ENCODE results near the gene FOXL2NB.

The FOXL2NB gene

DNA sequence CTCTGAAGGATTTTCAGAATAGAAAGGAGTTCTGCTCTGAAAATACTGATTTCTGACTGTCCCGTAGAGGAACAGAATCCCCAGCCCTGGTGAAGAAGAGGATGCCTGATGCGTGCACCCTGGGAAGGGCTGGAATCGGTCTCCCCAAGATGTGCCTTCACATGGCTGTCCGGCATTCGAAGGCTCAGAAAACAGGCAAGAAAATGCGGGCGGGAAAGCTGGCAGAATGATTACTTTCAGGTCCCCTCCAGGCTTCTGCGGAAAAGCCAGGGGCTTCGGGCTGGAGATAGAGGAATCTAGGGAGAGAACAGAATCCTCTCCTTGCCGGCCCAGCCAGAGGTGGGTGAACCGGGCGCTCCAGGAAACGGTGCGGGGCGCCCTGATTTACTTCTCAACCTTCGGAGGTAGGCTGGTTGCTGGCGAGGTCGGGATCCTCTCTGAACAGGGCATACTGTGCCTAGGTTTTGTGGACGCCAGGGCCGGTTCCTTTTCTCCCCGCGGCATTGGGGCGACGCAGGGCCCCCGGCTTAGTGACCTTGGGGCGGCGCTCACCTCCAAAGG lies 2.5 kb downstream of the FOXL2NB start:
- Histone ChIP-seq H3K9ac (ENCODE audit: low read depth, low read length) (peak overlapping the region; percentile 51; the same call in 1 of the 2 replicates), H3K36me3 (ENCODE audit: insufficient read depth, low read depth, low read length) (no peaks in the 10 kb centered on the region), H3K4me1 (ENCODE audit: insufficient read depth, low read length) (peaks cover 22% of the 10 kb centered on the region), H3K27me3 (ENCODE audit: insufficient read depth, low read length) (peaks cover 100% of the 10 kb centered on the region), H3K4me3 (ENCODE audit: low read length) (peak overlapping the region; percentile 58; the same call in 1 of the 2 replicates), H3K9me3 (ENCODE audit: insufficient read depth, low read depth, low read length) (no peaks in the 10 kb centered on the region), H3K27ac (ENCODE audit: low read length) (no peak overlapping the region)

DNA sequence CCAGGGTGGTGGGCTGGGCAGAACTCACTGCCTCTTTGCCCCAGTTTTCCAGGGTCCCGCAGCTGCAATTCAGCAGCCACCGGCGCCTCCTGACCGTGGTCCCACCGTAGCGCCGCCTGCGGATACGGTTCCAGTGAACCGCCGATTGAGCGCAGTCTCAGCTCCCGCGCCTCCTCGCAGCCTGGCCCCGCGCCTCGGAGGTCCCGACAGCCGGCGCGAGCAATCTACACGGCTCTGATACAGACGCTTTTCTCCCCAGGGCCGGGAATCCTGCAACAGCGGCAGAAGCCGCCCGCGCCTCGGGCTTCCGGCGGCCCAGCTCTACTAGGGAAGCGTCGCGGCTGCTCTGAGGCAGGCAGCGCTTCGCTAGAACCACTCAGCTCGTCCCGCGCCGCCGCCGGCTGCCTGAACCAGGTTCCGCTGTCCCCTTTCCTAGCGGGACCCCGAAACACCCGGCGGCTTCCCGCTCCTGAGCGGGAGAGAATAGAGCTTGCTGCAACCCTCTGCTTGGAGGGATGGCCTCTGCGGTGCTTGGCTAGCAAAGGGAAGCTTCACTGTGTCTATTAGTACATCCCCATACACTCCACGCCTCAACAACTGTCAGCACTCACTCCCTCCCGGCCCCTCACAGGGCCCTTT lies 3.1 kb downstream of the FOXL2NB start:
- Histone ChIP-seq H3K4me3 (ENCODE audit: low read length) (peak overlapping the region; percentile 58), H3K4me1 (ENCODE audit: insufficient read depth, low read length) (peaks cover 22% of the 10 kb centered on the region), H3K9me3 (ENCODE audit: insufficient read depth, low read depth, low read length) (no peaks in the 10 kb centered on the region), H3K9ac (ENCODE audit: low read depth, low read length) (peak overlapping the region; percentile 40; the same call in 1 of the 2 replicates), H3K27me3 (ENCODE audit: insufficient read depth, low read length) (peaks cover 100% of the 10 kb centered on the region), H3K36me3 (ENCODE audit: insufficient read depth, low read depth, low read length) (no peaks in the 10 kb centered on the region), H3K27ac (ENCODE audit: low read length) (no peak overlapping the region)

DNA sequence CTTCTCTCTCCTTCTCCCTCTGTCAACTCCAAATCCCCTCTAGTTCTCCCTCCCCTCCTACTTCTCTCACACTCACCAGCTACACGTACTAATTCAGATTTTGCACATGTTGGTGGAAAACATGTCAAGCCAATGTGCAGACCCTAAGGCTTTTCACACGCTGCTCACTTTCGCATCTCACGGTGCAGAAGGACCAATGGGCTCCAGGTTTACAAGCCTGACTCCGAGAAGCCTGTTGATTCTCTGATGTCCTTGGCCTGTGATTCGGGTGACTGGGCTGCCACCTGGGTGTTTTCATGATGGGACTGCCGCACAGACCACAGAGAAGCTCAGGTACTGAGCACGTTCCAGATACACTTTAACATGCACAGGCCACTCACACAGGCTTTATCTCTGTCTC lies 3.7 kb downstream of the FOXL2NB start:
- H3K4me3 ChIP-seq (ENCODE audit: low read length) = peak overlapping the region; percentile 58
- H3K27me3 ChIP-seq (ENCODE audit: insufficient read depth, low read length) = peaks cover 100% of the 10 kb centered on the region

DNA sequence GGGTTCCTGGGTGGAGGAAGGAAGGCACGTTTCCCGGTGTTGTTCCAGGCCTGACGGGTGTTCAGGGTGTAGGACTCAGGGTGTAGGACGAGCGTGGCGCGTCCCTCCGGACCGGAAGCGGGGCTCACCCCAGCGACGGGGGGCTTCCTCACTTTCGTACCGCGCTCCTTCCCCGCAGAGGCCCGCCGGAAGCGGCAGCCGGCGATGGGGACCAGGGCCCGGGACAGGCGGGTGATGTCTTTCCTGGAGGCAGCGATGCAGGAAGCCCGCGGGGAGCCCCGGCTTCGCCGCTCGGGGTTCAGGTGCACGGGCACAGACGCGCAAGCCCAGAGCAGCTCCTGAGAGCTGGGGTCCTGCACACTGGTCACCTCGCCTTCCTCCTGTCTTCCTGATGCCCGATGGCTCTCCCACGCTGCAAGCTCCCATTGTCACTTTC lies 13.4 kb downstream of the FOXL2NB start:
- Histone ChIP-seq H3K9me3 (ENCODE audit: insufficient read depth, low read depth, low read length) (peaks cover 10% of the 10 kb centered on the region; the same call in 1 of the 2 replicates), H3K4me1 (ENCODE audit: insufficient read depth, low read length) (no peaks in the 10 kb centered on the region), H3K36me3 (ENCODE audit: insufficient read depth, low read depth, low read length) (no peaks in the 10 kb centered on the region), H3K27me3 (ENCODE audit: insufficient read depth, low read length) (peaks cover 29% of the 10 kb centered on the region), H3K27ac (ENCODE audit: low read length) (no peak overlapping the region), H3K9ac (ENCODE audit: low read depth, low read length) (no peak overlapping the region), H3K4me3 (ENCODE audit: low read length) (no peak overlapping the region)

More for the DNA sequence above, 3.7 kb downstream of the FOXL2NB start:
- H3K9ac ChIP-seq (ENCODE audit: low read depth, low read length) = no peak overlapping the region
- no peaks in the 10 kb centered on the region for H3K9me3 ChIP-seq (ENCODE audit: insufficient read depth, low read depth, low read length)
- H3K36me3 ChIP-seq (ENCODE audit: insufficient read depth, low read depth, low read length) = no peaks in the 10 kb centered on the region
- H3K27ac ChIP-seq (ENCODE audit: low read length) = no peak overlapping the region
- peaks cover 22% of the 10 kb centered on the region for H3K4me1 ChIP-seq (ENCODE audit: insufficient read depth, low read length)

DNA sequence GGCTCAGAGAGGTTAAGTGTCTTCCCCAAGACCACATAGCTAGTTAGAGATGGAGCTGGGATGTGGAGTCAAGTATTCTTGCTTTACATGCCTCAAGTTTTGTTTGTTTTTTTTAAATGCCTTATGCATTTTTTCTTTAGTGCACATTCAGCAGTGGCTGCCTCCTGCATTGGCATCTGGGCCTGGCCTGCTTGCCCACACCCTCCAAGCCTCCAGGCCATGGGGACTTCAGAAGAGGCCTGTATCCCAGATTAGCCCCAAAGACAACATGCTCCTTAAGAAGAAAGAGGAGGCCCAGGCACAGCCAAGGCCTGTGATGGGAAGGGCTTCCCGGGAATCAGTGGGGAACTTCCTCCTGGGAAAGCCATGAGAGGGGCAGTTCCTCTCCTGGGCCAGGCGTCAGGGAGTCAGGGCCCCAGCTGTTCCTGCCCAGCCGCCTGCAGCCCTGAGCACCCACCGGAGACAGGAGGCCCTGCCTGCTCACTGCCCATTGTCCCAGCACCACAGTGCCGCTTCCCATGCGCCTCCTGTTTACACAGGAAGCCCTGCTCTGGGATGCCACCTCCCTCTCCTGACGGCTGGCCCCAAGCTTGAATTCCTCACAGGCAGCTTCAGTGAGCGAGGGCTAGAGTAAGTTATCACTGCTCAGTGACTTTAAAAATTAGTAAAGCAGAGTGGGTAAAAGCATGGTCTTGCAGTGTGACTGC lies 16.0 kb downstream of the FOXL2NB start:
- no peaks in the 10 kb centered on the region for H3K4me1 ChIP-seq (ENCODE audit: insufficient read depth, low read length)
- peaks cover 10% of the 10 kb centered on the region for H3K9me3 ChIP-seq (ENCODE audit: insufficient read depth, low read depth, low read length)
- peaks cover 26% of the 10 kb centered on the region for H3K27me3 ChIP-seq (ENCODE audit: insufficient read depth, low read length)
- H3K27ac ChIP-seq (ENCODE audit: low read length) = no peak overlapping the region
- no peak overlapping the region for H3K4me3 ChIP-seq (ENCODE audit: low read length)
- no peaks in the 10 kb centered on the region for H3K36me3 ChIP-seq (ENCODE audit: insufficient read depth, low read depth, low read length)
- H3K9ac ChIP-seq (ENCODE audit: low read depth, low read length) = no peak overlapping the region

DNA sequence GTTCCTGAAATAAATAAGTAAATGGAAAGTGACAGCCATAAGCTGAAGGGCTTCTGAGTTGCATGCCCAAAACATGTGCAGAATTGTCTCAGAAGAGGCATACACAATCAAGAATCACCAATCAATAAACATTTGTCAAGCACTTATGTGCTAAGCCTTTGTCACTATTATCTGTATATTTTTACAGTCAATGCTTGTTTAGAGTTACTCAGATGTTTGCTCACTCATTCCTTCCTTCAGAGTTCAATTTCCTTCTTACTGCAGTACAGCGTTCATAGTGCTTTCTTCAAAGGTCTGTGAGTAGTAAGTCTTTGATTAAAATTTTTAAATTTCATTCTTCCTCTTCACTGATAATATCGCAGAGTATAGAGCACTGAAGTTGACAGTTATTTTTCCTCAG lies 17.2 kb downstream of the FOXL2NB start:
- Histone ChIP-seq H3K9me3 (ENCODE audit: insufficient read depth, low read depth, low read length) (peaks cover 10% of the 10 kb centered on the region), H3K27ac (ENCODE audit: low read length) (no peak overlapping the region), H3K9ac (ENCODE audit: low read depth, low read length) (no peak overlapping the region), H3K4me1 (ENCODE audit: insufficient read depth, low read length) (no peaks in the 10 kb centered on the region), H3K36me3 (ENCODE audit: insufficient read depth, low read depth, low read length) (no peaks in the 10 kb centered on the region), H3K27me3 (ENCODE audit: insufficient read depth, low read length) (peaks cover 20% of the 10 kb centered on the region), H3K4me3 (ENCODE audit: low read length) (no peak overlapping the region)

DNA sequence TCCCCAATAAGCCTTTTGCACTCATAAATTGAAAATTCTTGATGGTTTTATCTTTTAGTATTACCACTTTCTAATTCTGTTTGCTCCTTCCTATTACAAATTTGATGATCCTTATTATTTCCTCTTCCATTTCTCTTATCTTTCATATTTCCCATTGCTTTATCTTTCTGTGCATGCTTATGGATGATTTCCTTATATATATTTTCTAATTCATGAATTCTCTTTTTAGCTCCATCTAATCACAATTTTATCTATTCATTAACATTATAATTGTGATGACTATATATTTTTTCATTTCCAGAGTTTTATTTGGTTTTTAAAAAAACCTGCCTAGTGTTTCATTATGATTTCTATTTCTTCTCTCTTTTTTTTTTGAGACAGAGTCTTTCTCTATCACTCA lies 17.9 kb downstream of the FOXL2NB start:
- Histone ChIP-seq H3K36me3 (ENCODE audit: insufficient read depth, low read depth, low read length) (no peaks in the 10 kb centered on the region), H3K27me3 (ENCODE audit: insufficient read depth, low read length) (peaks cover 16% of the 10 kb centered on the region), H3K9ac (ENCODE audit: low read depth, low read length) (no peak overlapping the region), H3K4me1 (ENCODE audit: insufficient read depth, low read length) (no peaks in the 10 kb centered on the region), H3K4me3 (ENCODE audit: low read length) (no peak overlapping the region), H3K27ac (ENCODE audit: low read length) (no peak overlapping the region), H3K9me3 (ENCODE audit: insufficient read depth, low read depth, low read length) (peaks cover 10% of the 10 kb centered on the region)

DNA sequence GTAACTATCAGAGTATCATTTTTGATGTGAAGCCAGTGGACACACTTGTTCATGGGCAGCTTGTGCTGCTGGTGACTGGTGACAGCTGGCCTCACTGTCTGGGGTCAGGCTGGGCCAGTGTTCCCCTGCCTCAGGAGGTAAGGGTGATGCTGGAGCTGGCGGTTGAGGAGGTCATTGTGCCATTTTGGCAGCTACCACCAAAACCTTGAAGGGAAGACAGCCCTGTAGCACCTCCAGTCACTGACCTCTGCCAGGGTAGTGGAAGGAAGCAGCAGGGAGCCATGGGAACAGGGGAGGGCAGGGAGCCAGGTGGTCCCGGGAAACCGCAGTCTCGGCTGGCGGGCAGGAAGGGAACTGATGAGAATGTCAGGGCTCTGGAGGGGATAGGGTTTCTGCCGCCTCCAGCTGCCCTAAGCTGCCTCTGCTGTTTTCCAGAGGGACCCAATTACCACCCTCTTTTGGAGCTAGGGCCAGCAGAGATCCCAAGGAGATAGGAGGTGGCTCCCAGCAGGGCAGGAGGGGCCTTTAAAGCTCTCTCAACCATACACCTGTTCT lies 24.8 kb downstream of the FOXL2NB start:
- H3K27me3 ChIP-seq (ENCODE audit: insufficient read depth, low read length) = no peaks in the 10 kb centered on the region
- no peak overlapping the region for H3K4me3 ChIP-seq (ENCODE audit: low read length)
- H3K36me3 ChIP-seq (ENCODE audit: insufficient read depth, low read depth, low read length) = no peaks in the 10 kb centered on the region
- no peaks in the 10 kb centered on the region for H3K9me3 ChIP-seq (ENCODE audit: insufficient read depth, low read depth, low read length)
- H3K27ac ChIP-seq (ENCODE audit: low read length) = no peak overlapping the region
- no peaks in the 10 kb centered on the region for H3K4me1 ChIP-seq (ENCODE audit: insufficient read depth, low read length)
- H3K9ac ChIP-seq (ENCODE audit: low read depth, low read length) = no peak overlapping the region

DNA sequence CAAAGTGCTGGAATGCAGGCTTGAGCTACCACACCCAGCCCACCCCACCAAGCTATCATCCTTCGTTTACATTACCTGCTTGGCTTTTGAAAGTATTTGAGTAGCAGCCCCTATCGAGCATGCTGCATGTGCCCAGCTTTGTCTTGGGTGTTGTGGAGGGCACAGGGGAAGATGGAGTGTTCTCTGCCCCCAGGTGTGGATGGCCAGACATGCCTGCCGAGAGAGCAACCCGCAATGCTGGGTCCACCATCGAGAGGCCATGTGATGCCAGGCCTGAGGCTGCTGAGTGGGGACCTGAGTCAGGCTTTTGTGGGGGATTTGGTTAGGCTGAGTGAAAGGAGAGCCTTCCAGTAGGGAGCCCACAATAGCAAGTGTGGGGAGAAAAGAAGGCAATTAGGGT lies 25.9 kb downstream of the FOXL2NB start:
- Histone ChIP-seq H3K36me3 (ENCODE audit: insufficient read depth, low read depth, low read length) (no peaks in the 10 kb centered on the region), H3K4me3 (ENCODE audit: low read length) (no peak overlapping the region), H3K27me3 (ENCODE audit: insufficient read depth, low read length) (no peaks in the 10 kb centered on the region), H3K27ac (ENCODE audit: low read length) (no peak overlapping the region), H3K4me1 (ENCODE audit: insufficient read depth, low read length) (no peaks in the 10 kb centered on the region), H3K9me3 (ENCODE audit: insufficient read depth, low read depth, low read length) (no peaks in the 10 kb centered on the region), H3K9ac (ENCODE audit: low read depth, low read length) (no peak overlapping the region)

DNA sequence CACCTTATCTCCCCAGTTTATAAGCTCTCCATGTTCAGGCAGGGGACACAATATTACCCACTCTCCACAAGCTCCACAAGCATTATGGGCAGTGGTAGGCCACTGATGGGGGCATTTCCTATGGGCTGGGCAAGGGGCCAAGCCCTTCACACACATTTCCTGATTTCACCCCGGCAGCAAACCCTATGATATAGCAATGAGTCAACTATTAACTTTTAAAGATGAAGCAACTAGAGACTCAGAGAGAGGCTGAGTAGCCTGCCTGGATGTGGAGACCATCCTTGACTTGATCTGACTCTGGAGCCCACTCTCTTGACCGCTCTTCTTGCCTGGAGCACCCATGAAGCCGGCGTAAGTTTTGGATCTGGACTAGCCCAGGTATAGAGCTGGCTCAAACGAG lies 27.4 kb downstream of the FOXL2NB start:
- H3K27ac ChIP-seq (ENCODE audit: low read length) = no peak overlapping the region
- H3K27me3 ChIP-seq (ENCODE audit: insufficient read depth, low read length) = no peaks in the 10 kb centered on the region
- no peaks in the 10 kb centered on the region for H3K9me3 ChIP-seq (ENCODE audit: insufficient read depth, low read depth, low read length)
- H3K9ac ChIP-seq (ENCODE audit: low read depth, low read length) = no peak overlapping the region
- H3K36me3 ChIP-seq (ENCODE audit: insufficient read depth, low read depth, low read length) = no peaks in the 10 kb centered on the region
- H3K4me3 ChIP-seq (ENCODE audit: low read length) = no peak overlapping the region
- no peaks in the 10 kb centered on the region for H3K4me1 ChIP-seq (ENCODE audit: insufficient read depth, low read length)

DNA sequence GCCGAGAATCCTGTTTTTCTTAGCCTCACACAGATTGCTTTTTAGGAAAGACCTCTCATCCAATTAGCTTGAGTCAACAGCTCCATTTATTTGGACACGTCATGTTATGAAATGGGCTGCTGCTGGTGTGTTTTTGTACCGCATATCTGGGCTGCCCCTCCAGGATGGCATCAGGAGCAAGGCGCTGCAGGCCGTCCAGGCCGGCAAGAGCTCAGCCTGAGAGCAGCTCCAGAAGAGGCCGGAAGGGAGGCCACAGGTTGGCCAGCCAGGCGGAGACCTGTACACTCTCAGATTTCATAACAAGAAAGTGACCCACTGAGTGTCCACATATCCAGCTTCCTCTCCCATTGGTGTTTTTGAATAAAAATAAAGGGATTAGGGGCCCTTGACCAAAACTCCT lies 28.3 kb downstream of the FOXL2NB start:
- H3K36me3 ChIP-seq (ENCODE audit: insufficient read depth, low read depth, low read length) = no peaks in the 10 kb centered on the region
- H3K4me1 ChIP-seq (ENCODE audit: insufficient read depth, low read length) = no peaks in the 10 kb centered on the region
- H3K27ac ChIP-seq (ENCODE audit: low read length) = no peak overlapping the region
- no peaks in the 10 kb centered on the region for H3K9me3 ChIP-seq (ENCODE audit: insufficient read depth, low read depth, low read length)
- H3K9ac ChIP-seq (ENCODE audit: low read depth, low read length) = no peak overlapping the region
- no peaks in the 10 kb centered on the region for H3K27me3 ChIP-seq (ENCODE audit: insufficient read depth, low read length)
- H3K4me3 ChIP-seq (ENCODE audit: low read length) = no peak overlapping the region

Measured in iPS-20b (cell line).